NCI-H510A treated with DMSO at 0.1 percent for 48 hours (cell line): ENCODE measurements around the gene RNF207.
A peak's percentile ranks its signal among the peaks of the same experiment; 100 is the strongest.

ENCODE experiments used
- DNase-seq: peaks from one replicate; lab custom pipeline; 2025; lab: John Stamatoyannopoulos, UW

The RNF207 gene

DNA sequence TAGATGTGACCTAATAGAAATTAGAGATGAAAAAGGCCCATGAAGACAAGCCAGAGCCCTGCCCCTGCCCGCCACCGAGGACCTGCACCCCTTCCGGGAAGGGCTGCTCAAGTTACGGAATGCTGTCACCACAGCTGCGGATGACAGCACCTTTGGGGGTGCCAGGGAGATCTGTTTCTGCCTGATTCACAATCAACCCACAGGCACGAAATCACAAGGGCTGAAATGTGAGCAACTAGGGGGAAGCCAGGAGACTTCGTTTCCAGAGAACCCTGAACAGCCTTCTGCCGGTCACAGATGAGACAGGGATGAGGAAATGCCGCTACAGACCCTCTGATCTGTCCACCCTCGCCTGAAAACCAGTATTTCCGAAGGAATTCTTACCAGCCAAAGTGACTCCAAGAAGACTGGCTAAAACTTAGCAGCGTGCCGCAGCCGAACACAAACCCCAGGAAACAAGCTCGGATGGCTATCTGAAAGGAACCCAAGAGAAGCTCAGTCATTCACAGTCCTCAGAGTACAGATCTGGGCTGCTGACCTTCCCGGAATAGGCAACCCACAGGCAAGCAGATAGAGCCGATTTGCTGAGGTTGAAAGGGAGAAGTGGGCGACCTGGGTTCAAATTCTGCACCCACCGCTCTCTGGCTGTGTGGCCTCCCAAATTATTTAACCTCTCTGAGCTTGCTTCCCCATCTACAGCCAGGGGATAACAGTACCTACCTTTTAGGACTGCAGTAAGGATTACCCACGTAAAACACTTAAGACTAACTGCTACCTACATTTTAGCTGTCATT lies 28.8 kb downstream of the RNF207 start:
- no peak for DNase-seq

GRCh38 chr1:6235296-6235677 lies 29.4 kb downstream of the RNF207 start:
- peak; percentile 73 for DNase-seq

DNA sequence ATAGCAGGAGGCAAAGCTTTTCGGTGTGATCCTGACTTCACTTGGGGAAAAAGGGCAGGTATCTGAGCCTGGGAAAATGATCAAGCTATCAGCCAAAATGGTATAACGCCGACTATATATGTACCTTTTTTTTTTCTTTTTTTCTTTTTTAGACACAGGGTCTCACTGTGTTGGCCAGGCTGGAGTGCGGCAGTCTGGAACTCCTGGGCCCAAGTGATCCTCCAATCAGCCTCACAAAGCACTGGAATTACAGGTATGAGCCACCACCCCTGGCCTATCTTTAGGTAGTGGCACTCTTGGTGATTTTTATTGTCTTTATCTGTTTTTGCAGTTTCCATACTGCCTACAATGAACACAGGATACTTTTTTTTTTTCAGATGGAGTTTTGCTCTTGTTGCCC lies 31.2 kb downstream of the RNF207 start:
- no peak for DNase-seq

DNA sequence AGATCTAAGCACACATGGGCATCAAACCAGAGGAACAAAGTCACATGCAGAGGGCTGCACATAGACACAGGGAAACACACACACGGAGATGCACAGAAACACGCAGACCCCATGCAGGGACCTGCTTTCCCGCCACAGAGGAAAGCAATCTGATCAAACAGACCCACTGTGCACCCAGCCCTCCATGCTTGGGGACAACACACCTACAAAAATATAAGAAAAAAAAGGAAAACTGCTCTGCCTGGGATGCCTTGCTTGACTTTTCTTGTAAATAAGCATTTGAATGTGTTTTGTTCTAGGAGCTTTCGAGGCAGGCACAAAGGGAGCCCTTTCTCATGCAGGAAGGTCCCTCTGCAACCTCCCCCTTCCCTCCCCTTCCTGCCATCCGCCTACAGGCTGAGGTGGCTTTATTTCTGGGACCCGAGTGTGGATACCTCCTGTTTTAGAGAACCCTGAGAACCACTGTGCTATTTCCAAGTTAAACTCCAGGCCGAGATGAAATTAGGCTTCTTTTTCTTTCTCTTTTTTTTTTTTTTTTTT lies 33.4 kb downstream of the RNF207 start:
- no peak for DNase-seq

DNA sequence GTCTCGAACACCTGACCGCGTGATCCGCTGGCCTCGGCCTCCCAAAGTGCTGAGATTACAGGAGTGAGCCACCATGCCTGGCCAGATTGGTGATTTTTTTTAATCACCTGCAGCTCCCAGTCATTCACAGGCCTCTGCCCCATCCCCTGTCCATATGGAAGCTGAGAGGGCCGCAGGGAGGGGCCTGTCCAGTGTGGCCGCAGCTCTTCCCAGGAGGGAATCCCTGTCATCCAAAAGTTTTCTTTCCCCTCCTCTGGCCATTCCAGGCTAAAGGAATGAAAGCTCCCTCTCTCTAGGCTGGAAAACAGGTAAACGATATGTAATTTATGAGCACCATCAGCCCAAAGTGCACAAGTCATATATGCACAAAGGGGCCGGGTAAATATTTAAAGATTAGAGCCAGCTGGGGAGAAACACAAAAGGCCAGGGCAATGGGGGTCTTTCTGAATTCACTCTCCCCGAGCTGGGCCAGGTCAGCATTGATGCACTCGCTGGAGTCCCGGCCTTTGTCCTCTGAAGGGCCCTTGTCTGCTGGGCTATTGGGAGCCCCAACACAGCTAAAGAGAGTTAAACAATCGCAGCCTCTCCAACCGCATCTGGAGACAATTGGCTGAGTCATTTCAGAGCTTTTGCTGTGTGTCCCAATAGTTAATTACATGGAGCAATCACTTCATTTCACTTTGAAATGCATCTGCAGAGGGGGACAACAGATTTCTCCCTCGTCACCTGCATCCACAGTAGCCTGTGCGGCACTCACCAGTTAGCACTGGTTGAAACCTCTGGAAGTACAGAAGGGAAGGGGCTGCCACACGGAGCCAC lies 34.2 kb downstream of the RNF207 start:
- peak; percentile 79 for DNase-seq

DNA sequence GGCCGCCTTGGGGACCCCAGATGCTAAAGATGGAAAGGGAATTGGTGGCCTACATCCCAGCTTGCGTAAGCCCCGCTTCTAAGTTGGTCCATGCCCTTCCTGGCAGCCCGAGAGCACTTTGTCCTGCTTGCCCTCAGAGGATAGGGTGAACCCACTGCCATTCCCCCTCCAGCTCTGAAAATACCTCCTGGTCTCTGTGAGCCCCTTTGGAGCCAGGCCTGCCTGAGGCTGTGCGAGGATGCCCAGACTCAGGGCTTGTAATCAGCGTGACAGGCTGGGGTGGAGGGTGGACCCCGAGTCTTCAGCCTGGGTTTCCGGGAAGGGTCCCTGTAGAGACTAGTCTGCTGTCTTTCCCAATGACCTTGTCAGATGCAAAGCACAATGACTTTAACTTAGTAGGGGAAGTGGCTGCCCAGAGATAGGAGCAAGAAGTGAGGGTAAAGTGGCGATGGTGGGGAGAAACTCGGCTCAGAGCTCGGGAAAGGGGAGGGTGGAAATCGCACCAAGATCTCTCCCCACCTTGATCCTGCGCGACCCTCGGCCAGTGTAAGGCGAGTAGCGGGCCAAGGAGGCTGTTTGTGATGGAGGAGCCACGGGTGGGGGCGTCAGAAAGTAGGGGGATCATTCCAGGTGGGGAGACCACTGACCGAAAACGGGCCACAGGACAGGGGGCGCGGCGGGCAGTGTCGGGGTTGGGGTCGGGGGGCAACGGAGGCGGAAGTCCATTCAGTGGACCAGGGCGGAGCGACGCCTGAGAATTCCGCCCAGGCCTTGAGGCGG lies 35.4 kb downstream of the RNF207 start:
- DNase-seq = no peak

- no peak for DNase-seq
Observed at GRCh38 chr1:6241887-6242740, 36.2 kb downstream of the RNF207 start.

DNA sequence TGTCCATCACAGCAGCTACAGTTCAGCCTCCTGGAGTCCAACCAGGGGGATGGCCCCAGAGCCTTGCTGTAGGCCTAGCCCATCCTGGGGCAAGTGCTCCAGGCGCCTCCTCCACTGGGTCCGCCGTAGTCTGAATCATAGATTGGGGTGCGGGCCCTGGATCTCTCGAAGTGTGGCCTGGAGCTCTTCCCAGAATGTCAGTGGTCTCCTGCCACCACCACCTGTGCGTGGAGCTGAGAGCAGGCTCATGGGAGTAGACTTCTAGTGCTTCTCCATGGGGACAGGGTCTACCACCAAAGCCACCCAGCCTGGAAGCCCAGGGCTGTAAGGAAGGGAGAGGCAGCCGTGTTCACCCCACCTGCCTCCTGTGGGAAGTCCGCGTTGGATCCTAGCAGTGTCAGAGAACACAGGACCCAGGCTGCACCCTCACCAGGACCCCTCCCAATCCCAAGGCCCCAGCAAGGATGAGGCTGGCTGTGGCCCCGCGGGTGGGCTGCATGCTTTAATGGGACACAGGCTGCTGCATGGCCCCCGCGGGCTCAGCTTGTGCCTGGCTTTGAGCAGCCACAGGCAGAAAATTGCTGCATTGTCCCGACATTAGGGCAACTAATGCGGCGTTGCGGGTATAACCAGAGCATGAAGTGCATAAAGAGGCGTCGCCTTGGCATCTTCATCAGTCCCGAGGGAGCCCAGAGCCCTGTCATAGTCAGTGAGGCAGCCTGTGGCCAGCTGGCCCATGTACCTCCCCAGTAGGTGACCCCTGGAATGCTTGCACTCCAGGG lies 37.3 kb downstream of the RNF207 start:
- no peak for DNase-seq

DNA sequence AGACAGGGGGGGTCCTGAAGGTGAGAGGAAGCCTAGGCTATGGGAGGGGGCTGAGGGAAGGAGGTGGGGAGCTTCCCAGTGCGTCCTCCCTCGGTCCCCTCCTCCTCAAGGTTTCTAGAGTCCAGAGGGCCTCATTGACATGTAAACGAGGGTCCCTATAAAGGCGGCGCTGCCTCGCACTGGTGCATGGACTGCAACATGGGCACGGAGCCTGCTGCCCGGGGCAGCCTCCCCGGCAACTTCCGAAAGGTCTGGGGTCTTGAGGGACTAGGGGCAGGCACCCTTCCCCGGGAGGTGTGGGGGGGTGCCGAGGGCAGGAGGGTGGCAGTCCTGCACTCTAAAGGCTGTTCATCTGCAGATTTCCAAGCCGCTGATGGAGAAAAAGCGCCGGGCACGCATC lies 38.1 kb downstream of the RNF207 start, which contains the start of gene HES3:
TSS of gene HES3 (plus strand) at position 187 of the 400 bp plus-strand sequence. CDS start at position 374, 187 bp downstream.
- DNase-seq = no peak

- peak; percentile 95 for DNase-seq
Observed at GRCh38 chr1:6244401-6245049, 38.6 kb downstream of the RNF207 start.

DNA sequence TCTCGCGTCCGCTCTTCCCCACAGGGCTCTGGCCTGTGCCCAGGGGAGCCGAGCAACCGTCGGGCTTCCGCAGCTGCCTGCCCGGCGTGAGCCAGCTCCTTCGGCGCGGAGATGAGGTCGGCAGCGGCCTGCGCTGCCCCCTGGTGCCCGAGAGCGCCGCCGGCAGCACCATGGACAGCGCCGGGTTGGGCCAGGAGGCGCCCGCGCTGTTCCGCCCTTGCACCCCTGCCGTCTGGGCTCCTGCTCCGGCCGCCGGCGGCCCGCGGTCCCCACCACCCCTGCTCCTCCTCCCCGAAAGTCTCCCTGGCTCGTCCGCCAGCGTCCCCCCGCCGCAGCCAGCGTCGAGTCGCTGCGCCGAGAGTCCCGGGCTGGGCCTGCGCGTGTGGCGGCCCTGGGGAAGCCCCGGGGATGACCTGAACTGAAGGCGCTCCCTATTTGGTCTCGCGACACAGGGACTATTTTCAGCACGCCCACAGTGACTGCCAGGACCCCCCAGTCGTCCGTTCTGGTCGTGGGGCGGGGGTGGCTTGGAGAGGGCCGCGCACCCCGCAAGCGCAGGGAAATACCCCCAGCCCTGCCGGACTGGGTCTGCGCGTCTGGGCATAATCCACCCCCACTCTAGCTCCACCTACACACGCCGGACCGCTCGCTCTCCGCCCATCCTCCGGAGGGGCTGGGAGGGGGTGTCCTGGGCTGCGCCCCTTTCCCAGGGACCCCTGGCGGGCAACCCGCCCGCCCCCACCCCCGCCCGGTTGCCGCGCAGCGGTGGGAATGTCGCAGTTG lies 39.4 kb downstream of the RNF207 start:
- DNase-seq = peak; percentile 97

GRCh38 chr1:6245869-6246496 lies 40.1 kb downstream of the RNF207 start:
- peak; percentile 99 for DNase-seq

DNA sequence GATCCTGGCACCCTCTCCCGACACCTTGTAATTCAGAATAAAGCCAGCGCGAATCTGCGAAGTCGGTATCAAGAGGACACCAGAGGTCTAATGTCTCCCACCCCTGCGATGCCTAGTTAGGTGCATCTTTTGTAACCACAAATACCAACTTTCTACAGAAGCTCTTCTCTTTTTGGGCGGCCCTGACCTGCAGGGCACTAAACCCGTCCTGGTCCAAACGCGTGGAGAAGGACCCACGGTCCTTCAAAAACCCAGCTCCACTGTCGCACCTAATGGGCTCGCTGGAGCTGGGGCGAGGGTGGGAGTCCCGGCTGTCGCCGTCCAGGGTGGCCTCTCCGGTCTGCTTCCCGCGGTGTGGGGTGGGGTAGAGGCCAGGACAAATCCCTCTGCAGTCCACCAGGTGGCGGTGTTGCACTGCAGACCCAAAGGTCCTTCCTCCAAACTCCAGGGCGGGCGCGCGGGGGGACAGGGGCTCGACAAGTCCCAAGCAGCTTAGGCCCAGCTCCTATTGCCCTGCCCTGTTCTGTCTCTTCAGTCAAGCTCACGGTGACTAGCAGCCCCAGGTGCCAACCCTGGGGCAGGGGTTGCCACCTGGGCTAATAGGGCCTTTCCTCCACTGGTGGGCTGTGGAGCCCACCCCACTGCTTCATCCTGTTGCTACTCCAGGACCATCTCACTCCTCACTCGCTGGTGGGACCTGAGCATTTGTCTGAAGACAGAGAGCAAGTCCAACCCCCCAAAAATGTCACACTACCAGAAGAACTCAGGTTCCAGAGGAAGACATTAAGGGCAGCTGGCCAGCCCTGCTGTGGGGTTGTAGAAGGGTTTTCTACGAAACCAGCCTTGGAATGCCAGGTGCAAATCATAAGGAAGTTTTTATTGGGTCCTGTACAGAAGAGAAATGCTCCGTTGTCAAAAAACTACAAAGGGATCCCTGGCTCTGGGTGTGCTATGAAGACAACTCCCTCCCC lies 40.9 kb downstream of the RNF207 start:
- peak; percentile 99 for DNase-seq

DNA sequence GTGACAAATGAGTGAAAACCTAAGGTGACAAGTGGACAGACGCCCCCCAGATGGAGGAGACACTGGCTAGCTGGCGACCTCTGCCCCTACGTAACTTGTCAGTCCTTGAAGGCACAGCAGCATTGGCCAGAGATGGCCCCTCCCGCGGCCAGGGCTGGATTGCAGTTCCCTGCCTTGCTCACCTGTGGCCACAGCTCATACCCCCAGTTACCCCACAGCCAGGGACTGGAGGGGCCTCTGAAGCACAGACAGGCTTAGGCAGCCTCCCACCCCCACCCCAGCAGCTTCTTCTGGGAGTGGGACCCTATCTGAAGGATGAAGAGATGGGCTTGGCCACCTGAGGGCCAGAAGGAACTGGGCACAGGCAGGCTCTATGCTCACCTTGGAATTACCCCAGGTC lies 41.7 kb downstream of the RNF207 start:
- no peak for DNase-seq

DNA sequence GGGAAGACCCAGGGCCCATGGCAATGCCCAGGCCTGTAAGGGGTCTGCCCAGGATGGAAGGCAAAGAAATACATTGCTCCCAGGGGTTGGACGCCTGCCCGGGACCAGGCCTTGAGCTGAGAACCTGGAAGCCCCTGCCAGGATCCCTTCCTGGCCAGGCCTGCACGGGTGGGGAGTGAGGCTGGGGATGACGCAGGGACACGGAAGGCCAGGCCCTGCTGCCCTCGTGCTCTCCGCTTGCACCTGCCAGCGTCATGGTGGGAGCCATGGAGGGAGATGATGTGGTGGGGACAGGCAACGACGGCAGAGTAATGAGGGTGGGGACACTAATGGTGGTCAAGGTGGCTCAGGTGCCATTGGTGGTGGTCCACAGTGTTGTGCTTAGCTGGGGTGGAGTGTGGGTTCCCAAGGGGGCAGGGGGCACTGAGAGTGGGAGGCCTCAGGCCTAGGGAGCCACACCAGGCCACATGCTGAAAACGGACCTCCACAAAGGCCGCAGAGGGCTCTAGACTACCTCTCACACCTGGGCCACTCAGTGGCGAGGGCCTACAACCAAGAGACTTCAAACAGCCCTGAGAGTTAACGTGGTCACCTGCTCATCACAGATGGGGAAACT lies 42.4 kb downstream of the RNF207 start:
- no peak for DNase-seq

- no peak for DNase-seq
Observed at GRCh38 chr1:6248932-6249738, 43.2 kb downstream of the RNF207 start.
